Panc1 (cell line): ENCODE results near the gene OR6T1. TPM values are rescaled to one million over a fixed set of nuclear protein-coding genes. Genes with fewer than 3 reads are reported as not detected.

ENCODE experiments used
- total RNA-seq: library from RNA; stranded (reverse); gene quantifications from one replicate; pipeline ENCODE4 v1.2.1, GENCODE V29; 2021; ENCODE audit not compliant: unreplicated experiment

OR6T1 gene
- total RNA-seq, 1 experiment from 2014 or later = not detected

Other genes with a start within 250 kb of the OR6T1 start
- gene ZNF202, start 202.2 kb downstream of the OR6T1 start, total RNA-seq = 24.5 TPM
- not detected for gene OR6X1, start 189.3 kb downstream of the OR6T1 start, total RNA-seq
- not detected for gene OR6M1, start 137.5 kb downstream of the OR6T1 start, total RNA-seq
- gene TMEM225, start 58.2 kb downstream of the OR6T1 start, total RNA-seq = not detected
- gene OR8D4, start 41.7 kb downstream of the OR6T1 start, total RNA-seq = not detected
- not detected for gene OR4D5, start 4.2 kb downstream of the OR6T1 start, total RNA-seq
- gene OR10S1, start 33.9 kb upstream of the OR6T1 start, total RNA-seq = not detected
- not detected for gene OR10G6, start 51.3 kb upstream of the OR6T1 start, total RNA-seq
- gene OR10G4, start 69.2 kb upstream of the OR6T1 start, total RNA-seq = not detected
- not detected for gene OR10G9, start 79.2 kb upstream of the OR6T1 start, total RNA-seq
- gene OR10G8, start 83.0 kb upstream of the OR6T1 start, total RNA-seq = not detected
- not detected for gene OR10G7, start 97.5 kb upstream of the OR6T1 start, total RNA-seq
- gene VWA5A, start 171.6 kb upstream of the OR6T1 start, total RNA-seq = 3.1 TPM
- not detected for gene OR10D3, start 239.5 kb upstream of the OR6T1 start, total RNA-seq